ENCODE data around the gene STRBP. TPM values are rescaled to one million over a fixed set of nuclear protein-coding genes. Genes with fewer than 3 reads are reported as not detected.

Gene STRBP
- total RNA-seq, 2 experiments from 2014 or later = 40.7 to 43.2 TPM

DNA sequence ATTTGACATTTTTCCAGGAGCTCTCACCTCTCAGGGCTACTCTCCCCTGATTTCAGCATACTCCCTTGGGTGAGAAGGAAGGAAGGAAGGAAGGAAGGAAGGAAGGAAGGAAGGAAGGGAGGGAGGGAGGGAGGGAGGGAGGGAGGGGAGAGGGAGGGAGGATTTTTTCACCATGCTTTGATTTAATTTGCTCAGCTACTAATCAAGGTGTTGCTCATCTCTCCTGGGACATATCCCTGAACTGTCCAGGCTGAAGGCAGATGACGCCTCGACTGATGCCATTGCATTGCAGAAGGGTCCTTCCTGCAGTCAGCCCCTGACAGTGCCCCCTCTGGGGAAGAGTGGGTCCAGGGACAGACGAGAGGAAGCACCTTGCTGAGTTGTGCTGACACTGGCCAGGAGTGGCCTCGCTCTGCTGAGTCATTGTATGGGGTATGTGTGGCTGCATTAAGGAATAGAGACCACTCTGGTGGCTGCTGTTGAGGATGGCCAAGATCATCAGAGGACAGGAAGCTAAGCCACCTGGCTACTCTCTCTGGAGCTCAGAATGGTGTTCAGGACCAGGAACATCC is 44.0 kb upstream of the STRBP start:
- H3K27me3 Mint-ChIP-seq = no peaks in the 10 kb centered on the region
- no peaks in the 10 kb centered on the region for H3K9me3 Mint-ChIP-seq
- ChIA-PET CTCF (interaction anchor here (1.4 kb wide), 1 partner anchor 8 kb away, joined by 3 read pairs; no protein-coding TSS in a partner anchor), POLR2A (no interaction called here)
- intact Hi-C loops (cut with micrococcal nuclease) = no loop called here
- H3K27ac Mint-ChIP-seq = no peak overlapping the region
- DNase-seq (no peak), ATAC-seq (no peak)
- no peak for TF ChIP-seq CTCF (IDR thresholded peaks at IDR 0.05)
- no peak overlapping the region for H3K4me3 Mint-ChIP-seq
- no peaks in the 10 kb centered on the region for H3K36me3 Mint-ChIP-seq (ENCODE audit: low read depth)
- H3K4me1 Mint-ChIP-seq (ENCODE audit: low read depth) = no peaks in the 10 kb centered on the region

GRCh38 chr9:123311250-123311752 is 42.9 kb upstream of the STRBP start:
- ChIA-PET CTCF (interaction anchor here (1.4 kb wide), 1 partner anchor 9 kb away, joined by 3 read pairs; no protein-coding TSS in a partner anchor), POLR2A (interaction anchor here (0.5 to 1.1 kb wide), 2 partner anchors 13 to 57 kb away, joined by 3 read pairs; no protein-coding TSS in a partner anchor)
- no peak for TF ChIP-seq CTCF (IDR thresholded peaks at IDR 0.05)
- H3K4me3 Mint-ChIP-seq = no peak overlapping the region
- H3K36me3 Mint-ChIP-seq (ENCODE audit: low read depth) = no peaks in the 10 kb centered on the region
- H3K4me1 Mint-ChIP-seq (ENCODE audit: low read depth) = no peaks in the 10 kb centered on the region
- ATAC-seq (no peak), DNase-seq (no peak)
- intact Hi-C loops (cut with micrococcal nuclease) = no loop called here
- H3K9me3 Mint-ChIP-seq = no peaks in the 10 kb centered on the region
- no peak overlapping the region for H3K27ac Mint-ChIP-seq
- no peaks in the 10 kb centered on the region for H3K27me3 Mint-ChIP-seq

DNA sequence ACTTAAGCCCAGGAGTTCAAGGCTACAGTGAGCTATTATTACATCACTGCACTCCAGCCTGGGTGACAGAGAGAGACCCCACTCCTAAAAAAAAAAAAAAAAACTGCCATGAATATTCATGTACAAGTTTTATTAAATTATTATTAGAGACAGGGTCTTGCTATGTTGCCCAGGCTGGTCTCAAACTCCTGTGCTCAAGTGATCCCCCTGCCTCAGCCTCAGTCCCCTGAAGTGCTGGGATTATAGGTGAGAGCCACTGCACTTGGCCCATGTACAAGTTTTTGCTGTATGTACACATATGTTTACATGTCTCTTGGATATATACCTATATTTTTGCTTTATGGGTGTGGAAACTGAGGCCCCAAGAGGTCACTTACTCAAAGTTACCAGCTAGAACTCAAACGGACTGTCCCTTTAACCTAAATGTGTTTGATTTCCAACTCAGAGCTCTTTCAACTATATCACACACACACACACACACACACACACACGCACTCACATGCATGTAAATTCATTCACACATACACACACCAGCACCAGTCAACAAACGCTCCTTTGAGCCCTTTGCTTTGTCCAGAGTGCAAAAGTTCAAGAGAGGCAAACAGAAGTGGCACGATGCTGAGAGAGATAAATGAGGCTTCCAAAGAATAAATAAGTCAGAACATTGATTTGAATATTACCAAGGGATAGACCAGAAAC is 42.3 kb upstream of the STRBP start:
- no peak overlapping the region for H3K27ac Mint-ChIP-seq
- ATAC-seq (no peak), DNase-seq (no peak)
- intact Hi-C loops (cut with micrococcal nuclease) = no loop called here
- H3K4me1 Mint-ChIP-seq (ENCODE audit: low read depth) = peaks cover 2% of the 10 kb centered on the region
- POLR2A ChIA-PET = interaction anchor here (0.5 to 1.1 kb wide), 2 partner anchors 12 to 56 kb away, joined by 3 read pairs; no protein-coding TSS in a partner anchor
- TF ChIP-seq CTCF (IDR thresholded peaks at IDR 0.05) = no peak
- no peaks in the 10 kb centered on the region for H3K9me3 Mint-ChIP-seq
- H3K4me3 Mint-ChIP-seq = no peak overlapping the region
- no peaks in the 10 kb centered on the region for H3K27me3 Mint-ChIP-seq
- no peaks in the 10 kb centered on the region for H3K36me3 Mint-ChIP-seq (ENCODE audit: low read depth)
- CTCF ChIA-PET = interaction anchor here (1.4 kb wide), 1 partner anchor 10 kb away, joined by 3 read pairs; no protein-coding TSS in a partner anchor

DNA sequence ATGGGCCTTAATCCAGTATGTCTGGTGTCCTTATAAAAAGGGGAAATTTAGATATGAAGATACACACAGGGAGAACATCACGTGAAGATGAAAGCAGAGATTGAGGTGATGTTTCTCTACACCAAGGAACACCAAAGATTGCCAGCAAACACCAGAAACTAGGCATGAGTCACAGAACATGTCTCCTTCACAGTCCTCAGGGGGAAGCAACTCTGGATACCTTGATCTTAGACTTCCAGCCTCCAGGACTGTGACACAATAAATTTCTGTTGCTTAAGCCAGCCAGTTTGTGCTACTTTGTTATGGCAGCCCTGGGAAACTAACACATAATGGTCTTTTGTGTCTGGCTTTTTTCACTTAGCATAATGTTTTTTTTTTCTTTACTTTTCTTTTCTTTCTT is 41.2 kb upstream of the STRBP start:
- no peaks in the 10 kb centered on the region for H3K27me3 Mint-ChIP-seq
- ChIA-PET CTCF (no interaction called here), POLR2A (no interaction called here)
- H3K9me3 Mint-ChIP-seq = no peaks in the 10 kb centered on the region
- intact Hi-C loops (cut with micrococcal nuclease) = no loop called here
- ATAC-seq = no peak
- TF ChIP-seq CTCF (IDR thresholded peaks at IDR 0.05) = no peak
- no peak overlapping the region for H3K27ac Mint-ChIP-seq
- no peaks in the 10 kb centered on the region for H3K36me3 Mint-ChIP-seq (ENCODE audit: low read depth)
- peaks cover 11% of the 10 kb centered on the region for H3K4me1 Mint-ChIP-seq (ENCODE audit: low read depth)
- DNase-seq = no peak
- H3K4me3 Mint-ChIP-seq = no peak overlapping the region

DNA sequence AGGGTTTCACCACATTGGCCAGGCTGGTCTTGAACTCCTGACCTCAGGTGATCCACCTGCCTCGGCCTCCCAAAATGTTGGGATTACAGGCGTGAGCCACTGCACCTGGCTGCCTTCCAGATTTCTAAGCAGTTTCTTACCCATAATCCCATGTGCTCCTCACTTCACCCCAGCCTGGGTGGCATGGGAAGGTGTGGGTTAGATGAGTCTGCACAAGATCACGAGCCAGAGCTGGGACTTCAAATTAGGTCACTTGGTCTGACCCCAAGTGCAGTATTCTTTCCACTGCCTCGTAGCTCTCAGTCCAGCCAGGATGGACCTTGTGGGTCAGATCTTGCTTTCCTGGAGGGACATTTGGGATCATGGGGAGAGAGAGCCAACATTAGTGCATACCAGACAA is 37.5 kb upstream of the STRBP start:
- intact Hi-C loops (cut with micrococcal nuclease) = loop anchor here (2.0 kb wide), 1 partner anchor 33 kb away; no protein-coding TSS in a partner anchor
- no peaks in the 10 kb centered on the region for H3K36me3 Mint-ChIP-seq (ENCODE audit: low read depth)
- H3K4me1 Mint-ChIP-seq (ENCODE audit: low read depth) = peaks cover 39% of the 10 kb centered on the region
- TF ChIP-seq CTCF (IDR thresholded peaks at IDR 0.05) = no peak
- H3K9me3 Mint-ChIP-seq = no peaks in the 10 kb centered on the region
- no peak overlapping the region for H3K4me3 Mint-ChIP-seq
- CTCF ChIA-PET = interaction anchor here (1.2 to 3.3 kb wide), 4 partner anchors 22 to 48 kb away, joined by 3 to 12 read pairs (median 5); no protein-coding TSS in a partner anchor
- POLR2A ChIA-PET = no interaction called here
- no peak overlapping the region for H3K27ac Mint-ChIP-seq
- no peak for ATAC-seq
- no peak for DNase-seq
- peaks cover 1% of the 10 kb centered on the region for H3K27me3 Mint-ChIP-seq
